Activated CD4-positive, alpha-beta T cell treated with anti-CD3 and anti-CD28 coated beads, Interleukin-2, amount 50 U/mL, for 4 hours (primary cell): ENCODE data around the gene ATP6V0A1.
"Not testable (repeated sequence)": the region's sequence is repeated elsewhere in the genome, so short reads cannot be mapped to it uniquely, and the experiment has no call there.

Source experiments
- DNase-seq, 2 experiments: peaks; one replicate each; pipeline ENCODE4 v3.0.0-alpha.2; 2020

The ATP6V0A1 gene

DNA sequence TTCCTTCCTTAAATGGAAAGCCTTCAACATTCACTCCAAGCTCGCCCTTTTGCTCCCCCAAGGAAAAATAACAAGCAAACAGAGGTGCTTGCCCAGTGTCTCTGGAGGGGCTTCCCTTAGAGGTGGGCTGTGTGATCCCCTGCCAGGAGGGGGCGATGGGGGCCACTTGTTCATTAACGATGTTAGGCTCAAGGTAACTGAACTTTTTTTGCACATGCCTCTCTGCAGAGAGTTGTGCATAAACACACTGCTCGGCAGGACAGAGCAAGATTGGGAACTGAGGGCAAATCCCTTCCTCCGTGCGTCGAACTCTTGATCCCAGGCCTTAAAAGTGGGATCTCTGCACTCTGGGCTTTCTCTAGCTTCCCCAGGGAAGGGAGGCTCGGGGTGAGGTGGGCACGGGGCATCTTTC, 61.9 kb downstream of the ATP6V0A1 start:
- no peak for DNase-seq

DNA sequence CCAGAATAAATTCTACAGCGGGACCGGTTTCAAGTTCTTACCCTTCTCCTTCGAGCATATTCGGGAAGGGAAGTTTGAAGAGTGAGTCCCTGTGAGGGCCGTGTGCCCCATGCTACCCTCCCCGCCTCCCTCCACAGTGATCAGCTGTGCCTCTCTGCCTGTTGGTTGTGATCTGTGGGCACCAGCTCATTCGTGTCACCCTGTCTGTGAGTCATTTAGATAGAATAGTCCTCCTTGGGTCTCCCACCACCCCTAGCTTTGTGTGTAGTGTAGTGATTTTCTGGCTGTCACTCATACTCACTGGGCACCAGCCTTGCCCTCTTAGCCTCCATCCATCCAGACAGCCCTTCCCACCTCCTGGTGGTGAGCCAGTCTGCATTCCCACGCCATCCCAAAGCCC, 62.4 kb downstream of the ATP6V0A1 start:
- DNase-seq = no peak

DNA sequence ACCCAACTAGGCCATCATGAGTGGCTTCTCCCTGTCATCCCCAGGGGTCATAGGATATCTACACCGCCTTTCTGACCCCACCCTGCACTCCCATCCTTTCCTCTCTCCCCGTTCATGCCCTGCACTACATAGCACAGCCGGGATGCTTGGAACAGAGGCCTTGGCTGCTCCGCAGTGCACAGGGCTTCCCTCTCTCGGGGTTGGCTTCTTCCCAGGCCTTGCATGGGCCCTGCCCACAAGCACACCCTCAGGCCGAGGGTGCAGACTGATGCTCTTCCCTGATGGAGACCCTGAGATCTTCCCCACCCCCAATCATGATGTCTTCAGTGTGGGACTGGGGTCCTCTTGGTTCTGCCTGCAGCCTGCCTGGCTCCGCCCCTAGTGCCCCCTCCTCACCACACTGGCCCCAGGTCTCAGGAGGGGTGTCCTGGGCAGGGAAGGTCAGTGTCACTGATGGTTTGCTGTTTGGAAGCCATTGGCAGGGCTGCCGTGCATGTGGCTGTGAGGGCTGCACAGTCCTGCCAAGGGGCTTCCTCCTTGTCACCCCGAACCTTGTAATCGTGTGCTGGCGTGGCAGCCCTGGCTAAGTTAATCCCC, 63.1 kb downstream of the ATP6V0A1 start:
- DNase-seq = no peak

DNA sequence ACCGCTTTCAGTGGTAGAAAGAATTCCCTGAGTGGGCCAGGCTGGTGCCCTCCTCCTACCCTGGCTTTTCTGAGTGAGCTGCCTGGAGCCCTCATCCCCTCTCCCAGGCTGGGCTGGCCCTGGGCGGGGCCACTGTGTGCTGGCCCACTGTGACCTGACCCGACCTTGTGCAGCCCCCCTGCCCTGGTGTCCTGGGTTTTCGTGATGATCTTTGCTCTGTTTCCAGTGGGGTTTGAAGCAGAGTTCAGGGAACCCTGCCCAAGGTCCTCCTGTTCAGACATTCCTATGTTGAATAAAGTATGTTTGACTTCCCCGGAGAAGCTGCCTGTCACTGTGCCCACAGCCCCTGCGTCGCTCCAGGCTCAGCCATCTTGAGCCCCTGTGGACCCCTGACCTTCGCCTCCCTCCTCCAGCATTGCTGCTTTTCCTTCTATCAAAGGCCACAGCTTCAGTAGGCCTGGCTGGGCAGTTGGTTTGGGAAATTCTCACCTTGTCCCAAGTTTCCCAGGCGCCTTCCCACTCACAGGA, 63.6 kb downstream of the ATP6V0A1 start:
- no peak for DNase-seq

DNA sequence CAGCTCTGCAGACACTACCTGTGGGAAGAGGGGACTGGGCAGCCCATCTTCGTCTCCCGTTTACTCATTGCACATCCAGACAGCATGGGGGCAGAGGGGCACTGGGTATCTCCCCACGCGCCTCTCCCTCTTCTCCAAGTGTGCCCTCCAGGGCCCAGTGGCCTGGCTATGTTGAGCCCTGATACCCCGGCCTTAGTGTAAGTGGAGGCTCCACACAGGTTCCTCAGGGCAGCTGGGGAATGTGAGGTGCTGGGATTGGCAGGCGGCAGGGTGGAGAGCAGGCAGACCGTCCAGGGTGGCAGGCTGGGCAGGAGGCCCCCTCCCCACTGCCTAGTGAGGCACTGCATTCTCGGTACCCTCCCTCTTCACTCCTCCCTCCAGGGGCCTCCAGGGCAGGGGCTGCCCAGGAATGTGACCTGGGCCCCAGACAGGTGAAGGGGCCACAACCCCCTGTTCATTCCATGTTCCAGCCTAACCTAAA, 64.2 kb downstream of the ATP6V0A1 start:
- no peak for DNase-seq

DNA sequence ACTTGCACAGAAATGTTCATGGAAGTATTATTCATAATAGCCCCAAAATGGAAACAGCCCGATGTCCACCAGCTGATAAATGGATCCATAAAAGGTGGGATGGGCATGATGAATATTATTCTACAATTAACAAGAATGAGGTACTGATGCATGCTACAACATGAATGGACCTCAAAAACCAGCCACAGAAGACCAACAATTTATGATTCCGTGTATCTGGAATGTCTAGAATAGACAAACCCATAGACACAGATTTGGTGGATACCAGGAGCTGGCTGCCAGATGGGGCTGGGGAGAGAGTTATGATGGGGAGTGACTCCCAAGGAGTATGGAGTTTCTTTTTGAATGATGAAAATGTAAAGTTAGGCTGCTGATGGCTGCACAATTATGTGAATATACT, 66.5 kb downstream of the ATP6V0A1 start:
- no peak for DNase-seq

DNA sequence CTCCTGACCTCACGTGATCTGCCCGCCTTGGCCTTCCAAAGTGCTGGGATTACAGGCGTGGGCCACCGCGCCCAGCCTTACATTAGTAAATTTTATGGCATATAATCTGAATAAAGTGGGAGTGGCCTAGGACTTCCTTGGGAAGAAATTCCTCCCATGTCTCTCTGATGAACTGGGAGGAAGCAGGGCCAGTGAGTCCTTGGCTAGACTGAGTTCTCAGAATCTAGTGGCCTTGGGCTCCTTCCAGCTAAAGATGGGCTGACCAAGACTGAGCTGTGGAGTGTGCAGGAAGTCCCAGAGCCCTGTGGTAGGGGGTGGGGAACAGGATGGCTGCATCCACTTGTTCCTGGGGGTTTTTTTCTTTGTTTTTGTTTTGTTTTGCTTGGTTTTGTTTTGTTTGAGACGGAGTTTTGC, 67.4 kb downstream of the ATP6V0A1 start:
- no peak for DNase-seq

DNA sequence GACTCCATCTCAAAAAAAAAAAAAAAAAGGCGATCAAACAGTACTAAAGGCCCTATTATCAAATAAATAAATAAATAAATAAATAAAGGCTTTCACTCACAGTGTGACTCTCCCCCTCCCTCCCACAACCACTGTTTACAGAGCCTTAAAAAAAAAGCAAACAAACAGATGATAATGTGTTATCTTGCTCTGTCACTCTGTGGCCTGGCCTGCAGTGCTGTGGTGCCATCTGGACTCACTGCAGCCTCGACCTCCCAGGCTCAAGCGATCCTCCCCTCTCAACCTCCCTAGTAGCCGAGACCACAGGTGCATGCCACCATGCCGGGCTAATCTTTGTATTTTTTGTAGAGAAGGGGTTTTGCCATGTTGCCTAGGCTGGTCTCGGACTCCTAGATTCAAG, 69.3 kb downstream of the ATP6V0A1 start:
- DNase-seq = no peak

DNA sequence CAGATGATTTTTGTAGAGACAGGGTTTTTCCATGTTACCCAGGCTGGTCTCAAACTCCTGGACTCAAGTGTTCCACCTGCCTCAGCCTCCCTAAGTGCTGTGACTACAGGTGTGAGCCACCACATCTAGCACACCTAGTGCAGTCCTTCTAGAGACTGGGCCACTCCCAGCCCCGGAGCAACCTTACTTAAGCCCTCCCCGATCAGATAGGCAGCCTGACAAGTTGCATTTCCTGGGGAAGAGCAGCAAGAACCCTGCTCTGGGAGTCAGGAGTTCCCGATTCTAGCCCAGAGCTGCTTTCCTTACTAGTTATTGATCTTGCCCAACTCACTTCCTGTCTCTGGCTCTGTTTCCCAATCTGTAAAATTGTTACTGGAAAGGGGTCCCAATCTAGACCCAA, 70.4 kb downstream of the ATP6V0A1 start:
- DNase-seq = no peak

DNA sequence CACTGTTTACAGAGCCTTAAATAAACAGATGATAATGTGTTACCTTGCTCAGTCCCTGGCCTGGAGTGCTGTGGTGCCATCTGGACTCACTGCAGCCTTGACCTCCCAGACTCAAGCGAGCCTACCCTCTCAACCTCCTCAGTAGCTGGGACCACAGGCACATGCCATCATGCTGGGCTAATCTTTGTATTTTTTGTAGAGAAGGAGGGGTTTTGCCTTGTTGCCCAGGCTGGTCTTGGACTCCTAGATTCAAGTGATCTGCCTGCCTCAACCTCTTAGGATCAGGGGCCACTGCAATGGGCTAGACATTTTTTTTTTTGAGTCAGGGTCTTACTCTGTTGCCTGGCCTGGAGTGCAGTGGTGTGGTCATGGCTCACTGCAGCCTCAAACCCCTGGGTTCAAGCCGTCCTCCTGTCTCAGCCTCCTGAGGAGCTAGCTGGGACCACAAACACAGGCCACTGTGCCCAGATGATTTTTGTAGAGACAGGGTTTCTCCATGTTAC, 72.3 kb downstream of the ATP6V0A1 start:
- DNase-seq = no peak

DNA sequence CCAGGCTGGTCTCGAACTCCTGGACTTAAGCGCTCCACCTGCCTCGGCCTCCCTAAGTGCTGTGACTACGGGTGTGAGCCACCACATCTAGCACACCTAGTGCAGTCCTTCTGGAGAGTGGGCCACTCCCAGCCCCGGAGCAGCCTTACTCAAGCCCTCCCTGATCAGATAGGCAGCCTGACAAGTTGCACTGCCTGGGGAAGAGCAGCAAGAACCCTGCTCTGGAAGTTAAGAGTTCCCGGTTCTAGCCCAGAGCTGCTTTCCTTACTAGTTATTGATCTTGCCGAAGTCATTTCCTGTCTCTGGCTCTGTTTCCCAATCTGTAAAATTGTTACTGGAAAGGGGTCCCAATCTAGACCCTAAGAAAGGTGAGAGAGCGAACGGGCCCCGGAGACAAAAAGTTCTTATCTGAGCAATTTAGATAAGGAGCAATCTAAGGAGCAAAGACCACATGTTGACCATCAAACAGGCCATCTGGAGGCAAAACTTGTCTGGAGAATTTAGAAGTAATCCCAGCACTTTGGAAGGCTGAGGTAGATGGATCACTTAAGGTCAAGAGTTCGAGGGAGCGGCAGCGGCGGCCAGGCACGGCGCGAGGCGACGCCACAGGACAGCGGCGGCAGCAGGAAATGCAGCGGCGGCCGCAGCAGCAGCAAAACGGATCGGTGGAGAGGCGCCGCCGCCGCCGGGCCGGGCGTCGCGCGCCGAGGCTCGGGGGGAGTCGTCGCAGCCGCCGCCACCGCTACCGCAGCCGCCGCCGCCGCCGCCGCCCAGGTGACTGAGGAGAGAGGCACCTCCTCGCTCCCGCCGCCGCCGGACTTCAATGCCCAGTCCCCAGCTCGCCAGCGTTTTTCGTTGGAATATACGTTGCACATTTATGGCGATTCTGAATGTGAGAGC, 73.0 kb downstream of the ATP6V0A1 start:
- peak in 1 of 2 experiments; percentile 25 for DNase-seq

DNA sequence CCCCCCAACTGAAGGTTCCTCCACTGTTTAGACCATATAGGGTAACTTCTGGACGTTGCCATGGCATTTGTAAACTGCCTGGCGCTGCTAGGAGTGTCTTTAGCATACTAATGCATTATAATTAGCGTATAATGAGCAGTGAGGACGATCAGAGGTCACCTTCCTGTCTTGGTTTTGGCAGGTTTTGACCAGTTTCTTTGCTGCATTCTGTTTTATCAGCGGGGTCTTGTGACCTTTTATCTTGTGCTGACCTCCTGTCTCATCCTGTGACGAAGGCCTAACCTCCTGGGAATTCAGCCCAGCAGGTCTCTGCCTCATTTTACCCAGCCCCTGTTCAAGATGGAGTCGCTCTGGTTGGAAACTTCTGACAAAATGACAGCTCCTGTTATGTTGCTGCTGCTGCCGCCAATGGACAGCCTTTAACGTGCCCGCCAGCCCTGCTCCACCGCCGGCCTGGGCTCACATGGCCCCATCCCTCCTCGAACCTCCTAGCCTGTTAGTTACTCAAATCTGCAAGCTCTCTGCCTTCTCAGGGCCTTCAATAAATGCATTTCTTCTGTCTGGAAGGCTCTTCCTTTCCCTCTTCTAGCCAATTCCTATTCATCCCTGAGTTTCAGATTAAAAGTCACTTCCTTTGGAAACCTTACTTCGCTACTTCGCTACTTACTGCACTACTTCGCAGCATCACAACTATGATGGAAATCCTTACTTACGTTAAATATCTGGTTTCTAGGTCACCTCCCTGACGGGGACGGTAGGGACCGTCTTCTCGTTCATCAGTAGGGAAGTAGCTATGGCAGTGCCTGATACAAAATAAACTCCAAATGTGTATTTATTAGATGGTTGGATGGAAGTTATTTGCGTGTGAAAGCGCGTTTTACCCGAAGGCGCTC, 76.7 kb downstream of the ATP6V0A1 start:
- DNase-seq = no peak

DNA sequence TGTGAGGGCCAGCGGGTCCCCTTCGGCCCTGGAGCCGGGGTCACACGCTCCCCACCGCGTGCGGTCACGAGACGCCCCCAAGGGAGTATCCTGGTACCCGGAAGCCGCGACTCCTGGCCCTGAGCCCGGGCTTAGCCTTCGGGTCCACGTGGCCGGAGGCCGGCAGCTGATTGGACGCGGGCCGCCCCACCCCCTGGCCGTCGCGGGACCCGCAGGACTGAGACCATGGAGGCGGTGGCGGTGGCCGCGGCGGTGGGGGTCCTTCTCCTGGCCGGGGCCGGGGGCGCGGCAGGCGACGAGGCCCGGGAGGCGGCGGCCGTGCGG, 77.3 kb downstream of the ATP6V0A1 start, which contains the start of gene NAGLU:
Gene NAGLU, plus strand, starts transcription at position 194 of the 324 bp plus-strand sequence. Its CDS starts 32 bp downstream, at position 226.
- peak; percentile 66 to 67 for DNase-seq

DNA sequence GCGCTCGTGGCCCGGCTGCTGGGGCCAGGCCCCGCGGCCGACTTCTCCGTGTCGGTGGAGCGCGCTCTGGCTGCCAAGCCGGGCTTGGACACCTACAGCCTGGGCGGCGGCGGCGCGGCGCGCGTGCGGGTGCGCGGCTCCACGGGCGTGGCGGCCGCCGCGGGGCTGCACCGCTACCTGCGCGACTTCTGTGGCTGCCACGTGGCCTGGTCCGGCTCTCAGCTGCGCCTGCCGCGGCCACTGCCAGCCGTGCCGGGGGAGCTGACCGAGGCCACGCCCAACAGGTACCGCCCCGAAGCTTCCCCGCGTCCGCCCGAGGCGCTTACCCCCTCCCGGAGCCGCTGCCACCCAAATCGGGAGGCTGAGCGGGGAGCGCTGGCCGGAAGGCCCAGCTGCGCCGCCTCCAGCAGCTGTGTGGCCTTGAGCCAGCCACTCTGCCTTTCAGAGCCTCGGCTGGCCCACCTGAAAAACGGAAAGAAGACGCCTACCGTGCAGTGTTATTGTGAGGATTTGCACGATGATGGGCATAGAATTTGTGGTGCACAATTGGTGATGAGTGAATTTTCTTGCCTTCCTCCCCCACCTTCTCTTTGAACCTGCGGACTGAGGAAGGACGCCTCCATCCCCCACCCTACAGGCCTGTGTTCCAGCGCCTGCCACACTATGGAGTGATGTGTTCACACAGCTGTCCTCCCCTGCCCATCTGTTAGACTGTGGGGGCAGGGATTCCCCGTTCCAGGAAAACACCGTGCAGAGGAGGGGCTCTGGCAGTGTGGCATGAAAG, 77.9 kb downstream of the ATP6V0A1 start:
- DNase-seq = peak; percentile 52 to 56

DNA sequence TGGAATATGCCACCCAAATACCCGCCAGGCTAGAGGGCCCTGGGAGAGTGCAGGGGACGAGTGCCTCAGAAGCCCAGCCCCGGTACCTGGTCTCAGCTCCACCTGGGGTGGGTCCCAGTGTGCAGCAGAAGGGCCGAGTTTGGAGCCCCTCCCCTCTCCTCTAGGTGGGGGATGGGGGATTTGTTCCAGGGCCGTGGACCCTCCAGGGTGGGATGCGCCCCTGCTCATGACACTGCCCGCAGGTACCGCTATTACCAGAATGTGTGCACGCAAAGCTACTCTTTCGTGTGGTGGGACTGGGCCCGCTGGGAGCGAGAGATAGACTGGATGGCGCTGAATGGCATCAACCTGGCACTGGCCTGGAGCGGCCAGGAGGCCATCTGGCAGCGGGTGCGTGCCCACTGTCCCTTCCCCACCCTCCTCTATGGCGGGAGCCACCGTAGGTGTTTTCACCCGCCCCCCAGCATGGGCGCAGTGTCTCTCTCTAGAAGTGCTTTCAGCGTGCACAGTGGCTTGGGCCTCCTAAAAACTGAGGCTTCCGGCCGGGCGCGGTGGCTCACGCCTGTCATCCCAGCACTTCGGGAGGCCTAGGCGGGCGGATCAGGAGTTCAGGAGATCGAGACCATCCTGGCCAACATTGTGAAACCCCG, 78.6 kb downstream of the ATP6V0A1 start:
- DNase-seq = no peak

DNA sequence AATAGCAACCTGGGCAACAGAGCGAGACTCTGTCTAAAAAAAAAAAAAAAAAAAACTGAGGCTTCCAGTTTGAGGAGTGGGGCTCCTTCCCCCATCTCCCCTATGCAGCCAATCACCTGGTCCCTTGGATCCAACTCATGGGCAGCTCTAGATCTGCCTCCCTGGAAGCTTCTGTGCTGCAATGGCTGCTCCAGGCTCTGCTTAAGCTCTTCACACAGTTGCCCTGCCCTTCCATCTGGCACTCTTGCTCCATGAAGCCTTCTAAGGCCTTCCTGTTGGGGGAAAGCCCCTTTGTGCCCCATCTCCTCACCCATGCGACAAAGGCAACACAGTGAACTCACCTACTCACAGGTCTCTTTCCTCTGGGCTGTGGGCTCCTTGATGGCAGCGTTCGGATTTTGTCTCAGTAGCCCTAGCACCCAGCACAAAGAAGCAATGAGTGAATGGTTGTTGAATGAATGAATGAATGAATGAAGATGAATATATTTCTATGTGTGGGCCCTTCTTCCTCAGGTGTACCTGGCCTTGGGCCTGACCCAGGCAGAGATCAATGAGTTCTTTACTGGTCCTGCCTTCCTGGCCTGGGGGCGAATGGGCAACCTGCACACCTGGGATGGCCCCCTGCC, 79.3 kb downstream of the ATP6V0A1 start:
- DNase-seq = no peak

DNA sequence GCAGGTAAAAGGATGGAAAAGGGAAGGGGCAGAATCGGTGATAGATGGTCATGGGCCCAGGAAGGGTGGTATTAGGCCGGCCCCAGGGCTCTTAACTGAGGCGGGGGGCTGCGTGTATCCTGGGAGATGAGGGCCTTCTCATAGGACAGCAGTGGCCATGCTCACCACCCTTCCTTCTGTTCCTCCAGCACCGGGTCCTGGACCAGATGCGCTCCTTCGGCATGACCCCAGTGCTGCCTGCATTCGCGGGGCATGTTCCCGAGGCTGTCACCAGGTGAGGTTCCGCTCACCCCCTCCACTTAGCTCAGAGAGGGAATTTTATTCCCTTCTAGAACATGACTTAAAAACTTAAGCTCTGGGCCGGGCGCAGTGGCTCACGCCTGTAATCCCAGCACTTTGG, 79.8 kb downstream of the ATP6V0A1 start:
- no peak for DNase-seq

DNA sequence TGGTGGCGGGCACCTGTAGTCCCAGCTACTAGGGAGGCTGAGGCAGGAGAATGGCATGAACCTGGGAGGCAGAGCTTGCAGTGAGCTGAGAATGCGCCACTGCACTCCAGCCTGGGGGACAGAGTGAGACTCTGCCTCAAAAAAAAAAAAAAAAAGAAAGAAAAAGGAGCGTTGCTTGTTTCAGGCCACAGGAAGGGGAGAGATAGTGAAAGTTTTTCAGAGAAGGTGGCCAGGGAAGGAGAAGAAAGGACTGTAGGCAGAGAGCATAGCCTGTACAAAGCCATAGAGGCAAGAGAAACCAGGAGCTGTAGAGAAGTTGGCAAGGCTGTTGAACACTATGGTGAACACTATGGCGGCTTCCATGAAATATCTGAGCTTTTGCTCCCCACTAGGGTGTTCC, 81.9 kb downstream of the ATP6V0A1 start:
- DNase-seq = not testable (repeated sequence)

DNA sequence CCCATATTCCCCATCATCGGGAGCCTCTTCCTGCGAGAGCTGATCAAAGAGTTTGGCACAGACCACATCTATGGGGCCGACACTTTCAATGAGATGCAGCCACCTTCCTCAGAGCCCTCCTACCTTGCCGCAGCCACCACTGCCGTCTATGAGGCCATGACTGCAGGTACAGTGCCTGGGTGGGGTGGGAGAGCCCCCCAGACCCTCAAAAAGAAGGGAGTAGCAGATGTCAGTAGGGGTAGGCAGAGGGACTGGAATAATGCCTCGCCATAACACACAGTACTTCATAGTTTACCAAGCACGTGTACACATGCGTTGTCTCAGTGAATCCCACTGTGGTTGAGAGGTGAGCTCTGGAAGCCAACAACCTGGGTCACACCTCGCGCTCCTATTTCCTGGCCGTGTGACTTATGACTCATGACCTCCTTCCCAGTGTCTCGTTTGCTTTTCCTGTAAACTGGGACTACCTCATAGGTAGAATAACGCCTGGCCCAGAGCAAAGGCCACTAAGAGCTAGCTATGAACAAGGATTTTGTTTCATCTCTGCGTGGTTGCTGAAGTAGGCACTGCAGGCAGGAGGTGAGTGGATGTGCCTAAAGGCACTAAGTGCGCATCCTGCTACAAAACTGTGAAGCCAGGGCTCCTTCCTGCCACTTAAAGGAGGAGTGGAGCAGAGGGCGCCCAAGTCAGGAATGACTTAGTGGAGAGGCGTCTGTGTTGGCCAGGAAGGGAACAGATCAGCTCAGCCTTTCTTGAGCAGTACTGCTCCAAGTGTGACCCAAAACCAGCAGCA, 82.6 kb downstream of the ATP6V0A1 start:
- DNase-seq = peak in 1 of 2 experiments; percentile 21
